NT2/D1 (cell line): ENCODE data around the gene KCNQ1.
"Not testable (repeated sequence)": the region's sequence is repeated elsewhere in the genome, so short reads cannot be mapped to it uniquely, and the experiment has no call there.

Source experiments
- DNase-seq: peaks from one replicate; pipeline ENCODE4 v3.0.0-alpha.2; 2011; ENCODE audit warnings: low read depth, low spot score
- H3K27me3 ChIP-seq: 2 replicates; pipeline ENCODE4 v1.6.0; 2011; ENCODE audit warnings: mild to moderate bottlenecking; ENCODE audit not compliant: insufficient read length, insufficient read depth
- H3K36me3 ChIP-seq: 2 replicates; pipeline ENCODE4 v1.6.1; 2011; ENCODE audit warnings: mild to moderate bottlenecking, low read length, mixed read lengths; ENCODE audit not compliant: insufficient read depth, insufficient read length
- H3K4me1 ChIP-seq: 2 replicates; pipeline ENCODE4 v1.5.1; 2011; ENCODE audit not compliant: insufficient read depth, insufficient read length
- H3K4me3 ChIP-seq: 2 replicates; pipeline ENCODE4 v1.5.1; 2011; ENCODE audit warnings: low read depth; ENCODE audit not compliant: insufficient read length
- H3K9ac ChIP-seq: 2 replicates; pipeline ENCODE4 v1.6.0; 2011; ENCODE audit warnings: low read depth; ENCODE audit not compliant: insufficient read length
- H3K9me3 ChIP-seq: 2 replicates; pipeline ENCODE4 v1.5.1; 2011; ENCODE audit warnings: mild to moderate bottlenecking, low read length; ENCODE audit not compliant: insufficient read depth
- SUZ12 ChIP-seq: IDR thresholded peaks from 2 replicates; pipeline ENCODE4 v1.6.1; 2011; ENCODE audit not compliant: insufficient read length, insufficient read depth; ENCODE audit errors: extremely low read depth
- YY1 ChIP-seq: IDR thresholded peaks from 2 replicates; pipeline ENCODE4 v1.6.1; 2011; ENCODE audit not compliant: insufficient read length, insufficient read depth
- ZNF274 ChIP-seq: IDR thresholded peaks from 2 replicates; pipeline ENCODE4 v1.6.1; 2011; ENCODE audit warnings: mild to moderate bottlenecking, low read depth, low read length

Gene KCNQ1

DNA sequence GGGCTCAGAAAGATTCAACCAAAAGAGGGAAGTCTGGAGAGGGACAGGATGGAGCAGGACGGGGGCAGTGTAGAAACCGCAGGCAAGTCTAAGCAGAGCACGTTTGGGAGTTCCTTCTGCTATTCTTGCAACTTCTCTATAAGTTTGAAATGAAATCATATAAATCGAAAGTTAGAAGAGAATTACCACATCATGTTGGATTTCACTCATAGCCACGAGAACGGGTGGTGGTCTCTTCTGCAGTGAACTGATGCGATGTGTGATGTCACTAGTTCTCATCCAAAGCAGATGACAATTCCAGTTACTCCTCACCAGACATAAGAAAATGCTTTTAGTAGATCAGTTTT, 36.0 kb downstream of the KCNQ1 start:
- TF ChIP-seq ZNF274 = no peak
- TF ChIP-seq SUZ12 = no peak
- no peak for TF ChIP-seq YY1
- H3K36me3 ChIP-seq = no peaks in the 10 kb centered on the region
- H3K9me3 ChIP-seq = peaks cover 48% of the 10 kb centered on the region
- DNase-seq = no peak
- H3K9ac ChIP-seq = no peak overlapping the region
- no peaks in the 10 kb centered on the region for H3K4me1 ChIP-seq
- H3K27me3 ChIP-seq = peaks cover 59% of the 10 kb centered on the region
- H3K4me3 ChIP-seq = no peak overlapping the region

DNA sequence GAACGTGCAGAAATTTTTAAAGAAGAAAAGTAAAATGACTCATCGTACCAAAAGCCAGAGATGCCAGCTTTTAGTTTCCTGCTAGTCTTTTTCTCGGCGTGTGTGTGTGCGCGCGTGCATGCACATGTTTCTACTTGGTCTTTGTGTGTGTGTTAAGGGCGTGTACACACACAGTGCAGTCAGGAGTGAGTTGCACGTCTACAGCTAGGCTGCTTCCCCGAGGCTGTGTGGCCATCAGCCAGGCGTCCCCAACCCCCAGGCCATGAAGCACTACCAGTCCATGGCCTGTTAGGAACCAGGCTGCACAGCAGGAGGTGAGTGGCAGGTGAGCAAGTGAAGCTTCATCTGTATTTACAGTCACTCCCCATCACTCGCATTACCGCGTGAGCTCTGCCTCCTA, 36.4 kb downstream of the KCNQ1 start:
- Histone ChIP-seq H3K36me3 (no peaks in the 10 kb centered on the region), H3K27me3 (peaks cover 64% of the 10 kb centered on the region), H3K9me3 (peaks cover 48% of the 10 kb centered on the region), H3K4me3 (no peak overlapping the region), H3K9ac (no peak overlapping the region), H3K4me1 (no peaks in the 10 kb centered on the region)
- TF ChIP-seq ZNF274 (no peak), YY1 (no peak), SUZ12 (no peak)
- DNase-seq = no peak

DNA sequence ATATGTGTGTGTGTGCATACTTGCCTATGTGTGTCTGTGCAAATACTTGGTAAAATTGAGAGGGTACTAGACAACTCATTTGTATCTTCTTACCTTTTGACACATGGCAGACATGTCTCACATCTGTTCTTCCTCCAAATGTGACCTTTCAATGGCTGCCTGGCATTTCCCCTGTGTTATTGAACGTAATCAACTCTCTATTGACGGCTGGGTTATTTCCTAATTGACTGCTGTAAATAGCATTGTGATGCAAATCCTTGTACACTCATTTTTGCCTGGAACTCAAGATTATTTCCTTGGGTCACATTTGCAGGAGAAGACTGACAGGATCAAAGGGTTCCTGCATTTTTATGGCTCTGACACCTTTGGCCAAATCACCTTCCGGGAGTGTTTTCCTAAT, 37.4 kb downstream of the KCNQ1 start:
- DNase-seq = no peak
- TF ChIP-seq ZNF274 (no peak), YY1 (no peak), SUZ12 (no peak)
- Histone ChIP-seq H3K36me3 (no peaks in the 10 kb centered on the region), H3K4me3 (no peak overlapping the region), H3K9ac (no peak overlapping the region), H3K27me3 (peaks cover 70% of the 10 kb centered on the region), H3K4me1 (no peaks in the 10 kb centered on the region), H3K9me3 (peaks cover 46% of the 10 kb centered on the region)

DNA sequence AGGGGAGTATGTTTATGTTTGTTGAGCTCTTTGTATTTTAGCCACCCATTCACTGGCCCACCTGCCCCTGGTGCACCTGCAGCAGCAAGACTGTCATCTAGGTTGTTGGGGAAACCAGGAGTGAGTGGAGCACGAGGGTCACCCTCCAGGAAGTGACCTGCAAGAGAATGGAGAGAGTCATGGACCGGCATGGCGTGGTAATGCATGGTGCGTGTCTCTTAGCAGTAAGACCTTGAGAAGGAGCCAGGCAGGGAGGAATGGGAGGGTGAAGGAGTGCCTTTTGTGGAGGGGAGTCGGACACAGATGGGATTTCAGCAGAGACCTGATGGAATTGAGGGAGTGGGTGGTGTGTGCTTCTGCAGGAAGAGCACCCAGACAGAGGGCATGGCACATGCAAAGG, 37.9 kb downstream of the KCNQ1 start:
- Histone ChIP-seq H3K4me1 (no peaks in the 10 kb centered on the region), H3K9me3 (peaks cover 46% of the 10 kb centered on the region), H3K9ac (no peak overlapping the region), H3K36me3 (no peaks in the 10 kb centered on the region), H3K27me3 (peaks cover 69% of the 10 kb centered on the region), H3K4me3 (no peak overlapping the region)
- no peak for DNase-seq
- TF ChIP-seq YY1 (no peak), SUZ12 (no peak), ZNF274 (no peak)

DNA sequence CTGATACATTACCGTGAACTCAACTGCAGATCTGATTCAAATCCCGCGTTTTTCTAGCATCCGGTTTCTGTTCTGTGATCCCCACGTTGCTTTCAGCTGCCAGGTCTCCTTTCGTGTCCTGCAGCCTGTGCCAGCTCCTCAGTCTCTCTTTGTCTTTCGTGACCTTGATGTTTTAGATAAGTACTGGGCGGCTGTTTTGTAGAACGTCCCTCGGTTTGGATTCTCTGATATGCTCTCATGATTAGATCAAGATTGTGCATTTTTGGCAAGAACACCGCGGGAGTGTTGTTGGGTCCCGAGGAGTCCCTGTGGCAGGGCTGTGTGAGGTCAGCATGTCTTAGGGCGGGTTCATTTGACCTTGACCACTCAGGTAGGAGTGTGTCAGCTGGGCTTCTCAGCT, 38.6 kb downstream of the KCNQ1 start:
- TF ChIP-seq SUZ12 = no peak
- TF ChIP-seq ZNF274 = no peak
- no peak for TF ChIP-seq YY1
- no peaks in the 10 kb centered on the region for H3K36me3 ChIP-seq
- peaks cover 66% of the 10 kb centered on the region for H3K27me3 ChIP-seq
- no peak for DNase-seq
- H3K4me3 ChIP-seq = no peak overlapping the region
- no peak overlapping the region for H3K9ac ChIP-seq
- H3K4me1 ChIP-seq = no peaks in the 10 kb centered on the region
- H3K9me3 ChIP-seq = peaks cover 46% of the 10 kb centered on the region

DNA sequence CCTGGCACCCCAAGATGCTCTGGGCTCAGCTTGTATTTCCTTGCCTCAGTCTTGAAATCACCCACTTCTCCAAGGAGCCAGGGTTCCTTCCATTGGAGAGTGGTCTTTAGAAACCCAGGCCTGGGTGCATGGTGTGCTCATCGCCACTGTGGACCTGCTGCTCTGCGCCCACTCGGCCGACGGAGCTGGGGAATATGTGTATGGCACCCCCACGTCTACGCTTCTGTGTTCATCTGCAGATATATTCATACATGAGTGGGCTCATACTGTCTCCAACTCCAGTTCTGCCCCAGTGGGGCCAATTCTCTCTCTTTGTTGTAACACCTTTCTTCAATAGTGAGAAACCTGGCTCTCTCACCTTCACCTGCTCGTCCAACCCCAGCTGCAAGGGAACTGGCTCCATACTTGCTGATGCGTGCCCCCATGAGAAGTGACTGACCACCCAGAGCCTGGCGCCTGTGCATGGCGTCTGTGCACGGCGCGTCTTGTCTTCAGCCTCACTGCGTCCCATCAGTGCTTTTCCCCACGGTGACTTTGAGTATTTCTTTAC, 39.8 kb downstream of the KCNQ1 start:
- no peak overlapping the region for H3K9ac ChIP-seq
- H3K4me1 ChIP-seq = no peaks in the 10 kb centered on the region
- no peak for DNase-seq
- no peaks in the 10 kb centered on the region for H3K36me3 ChIP-seq
- no peak for TF ChIP-seq SUZ12
- no peak for TF ChIP-seq ZNF274
- no peak for TF ChIP-seq YY1
- H3K9me3 ChIP-seq = peaks cover 39% of the 10 kb centered on the region
- no peak overlapping the region for H3K4me3 ChIP-seq
- H3K27me3 ChIP-seq = peaks cover 75% of the 10 kb centered on the region

DNA sequence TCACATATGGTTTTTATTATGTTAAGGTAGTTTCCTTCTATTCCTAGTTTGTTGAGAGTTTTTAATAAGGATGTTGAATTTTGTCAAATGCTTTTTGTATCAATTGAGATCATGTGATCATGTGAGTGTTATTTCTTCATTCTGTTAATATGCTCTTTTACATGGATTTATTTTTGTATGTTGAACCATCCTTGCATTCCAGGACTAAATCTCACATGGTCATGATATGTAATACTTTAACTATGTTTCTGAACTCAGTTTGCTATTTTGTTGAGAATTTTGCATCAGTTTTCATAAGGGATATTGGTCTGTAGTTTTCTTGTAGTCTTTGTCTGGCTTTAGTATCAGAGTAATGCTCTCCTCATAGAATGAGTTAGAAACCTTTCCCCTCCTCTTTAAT, 43.2 kb downstream of the KCNQ1 start:
- TF ChIP-seq YY1 = no peak
- TF ChIP-seq ZNF274 = no peak
- TF ChIP-seq SUZ12 = no peak
- H3K4me3 ChIP-seq = no peak overlapping the region
- H3K4me1 ChIP-seq = no peaks in the 10 kb centered on the region

DNA sequence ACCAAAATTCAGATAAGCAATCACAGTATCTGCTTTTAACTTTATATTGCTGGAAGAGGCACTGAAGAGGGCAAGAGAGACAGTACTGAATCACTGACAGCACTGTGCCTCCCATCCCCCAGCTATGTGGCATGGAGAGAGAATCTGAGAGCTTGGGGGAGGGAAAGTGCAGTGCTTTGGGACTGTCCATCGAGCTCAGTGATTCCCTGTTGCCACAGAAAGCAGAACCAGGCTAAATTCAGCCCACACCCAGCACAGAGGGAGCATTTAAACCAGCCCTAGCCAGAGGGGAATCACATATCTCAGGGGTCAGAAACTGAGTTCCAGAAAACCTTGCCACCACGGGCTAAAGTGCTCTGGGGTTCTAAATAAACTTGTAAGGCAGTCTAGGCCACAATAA, 44.3 kb downstream of the KCNQ1 start:
- no peak overlapping the region for H3K4me3 ChIP-seq
- no peaks in the 10 kb centered on the region for H3K4me1 ChIP-seq
- H3K36me3 ChIP-seq = no peaks in the 10 kb centered on the region
- peak overlapping the region; percentile 16 for H3K9ac ChIP-seq
- peaks cover 65% of the 10 kb centered on the region for H3K27me3 ChIP-seq
- DNase-seq = no peak
- TF ChIP-seq YY1 = no peak
- TF ChIP-seq SUZ12 = no peak
- no peak for TF ChIP-seq ZNF274
- H3K9me3 ChIP-seq = peaks cover 30% of the 10 kb centered on the region

More for the DNA sequence above, 43.2 kb downstream of the KCNQ1 start:
- Histone ChIP-seq H3K9me3 (peaks cover 30% of the 10 kb centered on the region), H3K36me3 (no peaks in the 10 kb centered on the region), H3K9ac (no peak overlapping the region), H3K27me3 (peaks cover 74% of the 10 kb centered on the region)
- no peak for DNase-seq

DNA sequence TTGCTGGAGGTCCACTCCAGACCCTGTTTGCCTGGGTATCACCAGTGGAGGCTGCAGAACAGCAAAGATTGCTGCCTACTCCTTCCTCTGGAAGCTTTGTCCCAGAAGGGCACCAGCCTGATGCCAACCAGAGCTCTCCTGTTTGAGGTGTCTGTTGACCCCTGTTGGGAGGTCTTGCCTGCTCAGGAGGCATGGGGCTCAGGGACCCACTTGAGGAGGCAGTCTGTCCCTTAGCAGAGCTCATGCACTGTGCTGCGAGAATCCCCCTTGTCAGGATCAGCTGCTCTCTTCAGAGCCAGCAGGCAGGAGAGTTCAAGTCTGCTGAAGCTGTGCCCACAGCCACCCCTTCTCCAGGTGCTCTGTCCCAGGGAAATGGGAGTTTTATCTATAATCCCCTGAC, 53.1 kb downstream of the KCNQ1 start:
- peaks cover 59% of the 10 kb centered on the region for H3K27me3 ChIP-seq
- H3K36me3 ChIP-seq, DNase-seq, H3K9ac ChIP-seq, H3K4me3 ChIP-seq, H3K4me1 ChIP-seq: not testable (repeated sequence)
- H3K9me3 ChIP-seq = peaks cover 16% of the 10 kb centered on the region
